NB4 (cell line): Measurements from ENCODE around the gene CENPH.

Experiments
- MYC ChIP-seq: IDR thresholded peaks from 2 replicates; pipeline ENCODE4 v1.6.1; 2011; ENCODE audit warnings: low read depth, low read length
- TF ChIP-seq, protein P1 (sequence below): IDR thresholded peaks from one replicate; pipeline ENCODE4 v1.5.1; 2012; ENCODE audit warnings: low read depth, low read length

DNA sequence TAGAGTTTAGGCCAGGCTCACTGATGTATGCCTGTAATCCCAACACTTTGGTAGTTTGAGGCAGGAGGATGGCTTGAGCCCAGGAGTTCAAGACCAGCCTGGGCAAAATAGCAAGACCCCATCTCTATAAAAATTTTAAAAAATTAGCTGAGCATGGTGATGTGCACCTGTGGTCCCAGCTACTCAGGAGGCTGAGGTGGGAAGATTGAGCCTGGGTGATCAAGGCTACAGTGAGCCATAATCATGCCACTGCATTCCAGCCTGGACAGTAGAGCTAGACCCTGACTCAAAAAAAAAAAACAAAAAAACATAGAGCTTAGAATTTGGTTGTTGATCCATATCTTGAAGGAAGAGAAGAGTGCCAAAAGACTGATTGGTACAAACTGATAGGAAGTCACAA, 30.6 kb downstream of the CENPH start:
- TF ChIP-seq, protein P1, sequence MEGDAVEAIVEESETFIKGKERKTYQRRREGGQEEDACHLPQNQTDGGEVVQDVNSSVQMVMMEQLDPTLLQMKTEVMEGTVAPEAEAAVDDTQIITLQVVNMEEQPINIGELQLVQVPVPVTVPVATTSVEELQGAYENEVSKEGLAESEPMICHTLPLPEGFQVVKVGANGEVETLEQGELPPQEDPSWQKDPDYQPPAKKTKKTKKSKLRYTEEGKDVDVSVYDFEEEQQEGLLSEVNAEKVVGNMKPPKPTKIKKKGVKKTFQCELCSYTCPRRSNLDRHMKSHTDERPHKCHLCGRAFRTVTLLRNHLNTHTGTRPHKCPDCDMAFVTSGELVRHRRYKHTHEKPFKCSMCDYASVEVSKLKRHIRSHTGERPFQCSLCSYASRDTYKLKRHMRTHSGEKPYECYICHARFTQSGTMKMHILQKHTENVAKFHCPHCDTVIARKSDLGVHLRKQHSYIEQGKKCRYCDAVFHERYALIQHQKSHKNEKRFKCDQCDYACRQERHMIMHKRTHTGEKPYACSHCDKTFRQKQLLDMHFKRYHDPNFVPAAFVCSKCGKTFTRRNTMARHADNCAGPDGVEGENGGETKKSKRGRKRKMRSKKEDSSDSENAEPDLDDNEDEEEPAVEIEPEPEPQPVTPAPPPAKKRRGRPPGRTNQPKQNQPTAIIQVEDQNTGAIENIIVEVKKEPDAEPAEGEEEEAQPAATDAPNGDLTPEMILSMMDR: no peak
- TF ChIP-seq MYC: no peak
